PC-9 (cell line): ENCODE measurements around the gene RNF111. TPM values are rescaled to one million over a fixed set of nuclear protein-coding genes. Genes with fewer than 3 reads are reported as not detected.

ENCODE experiments used
- BruUV-seq: library from RNA; stranded (reverse); fragments of 400-500 nt; replicated peaks from 2 replicates; lab custom pipeline; 2021; lab: Mats Ljungman, UMichigan
- CTCF ChIA-PET: fragments of 300-600 bp; sonication (Branson Sonifier 250); formaldehyde crosslinking; loops from one replicate; lab custom pipeline; 2022; ENCODE audit warnings: antibody characterized with exemption; lab: Charles Lee
- POLR2A ChIA-PET: fragments of 300-600 bp; sonication (Branson Sonifier 250); formaldehyde crosslinking; loops from one replicate; lab custom pipeline; 2022; ENCODE audit warnings: antibody characterized with exemption; ENCODE audit not compliant: unreplicated experiment; lab: Charles Lee
- DNase-seq, 2 experiments: peaks; one replicate each; pipeline versions ENCODE4 v3.0.0 to v3.0.0-alpha.2; 2015 to 2022; ENCODE audit warnings: mixed read lengths in 1 of 2
- H2AFZ ChIP-seq: fragments of 200-600 bp; sonication (generic); 2 replicates; pipeline ENCODE4 v1.8.1; 2017; ENCODE audit warnings: antibody characterized with exemption
- H3F3A ChIP-seq: fragments of 200-600 bp; sonication (generic); 2 replicates; pipeline ENCODE4 v1.8.1; 2017; ENCODE audit warnings: antibody characterized with exemption, mild to moderate bottlenecking, low read depth; ENCODE audit not compliant: insufficient read depth
- H3K27ac ChIP-seq: fragments of 200-600 bp; sonication (generic); 2 replicates; pipeline ENCODE4 v1.6.1; 2016; ENCODE audit warnings: mixed run types
- H3K27me3 ChIP-seq: fragments of 200-600 bp; sonication (generic); 2 replicates; pipeline ENCODE4 v1.6.1; 2016; ENCODE audit warnings: low read depth, mixed run types; ENCODE audit not compliant: insufficient read depth
- H3K36me3 ChIP-seq: fragments of 200-600 bp; sonication (generic); 2 replicates; pipeline ENCODE4 v1.6.1; 2016; ENCODE audit warnings: low read depth, mixed run types
- H3K4me1 ChIP-seq: fragments of 200-600 bp; sonication (generic); replicated peaks from 2 replicates; pipeline ENCODE4 v1.6.1; 2016; ENCODE audit warnings: mixed run types; ENCODE audit not compliant: insufficient read depth
- H3K4me2 ChIP-seq: fragments of 200-600 bp; sonication (generic); 2 replicates; pipeline ENCODE4 v1.6.1; 2017; ENCODE audit warnings: mixed run types
- H3K4me3 ChIP-seq: fragments of 200-600 bp; sonication (generic); 2 replicates; pipeline ENCODE4 v1.6.1; 2016; ENCODE audit warnings: mixed run types
- H3K79me2 ChIP-seq: fragments of 200-600 bp; sonication (generic); 2 replicates; pipeline ENCODE4 v1.6.1; 2017; ENCODE audit warnings: low read depth, mixed run types
- H3K9me2 ChIP-seq: fragments of 200-600 bp; sonication (generic); 2 replicates; pipeline ENCODE4 v1.8.1; 2017; ENCODE audit warnings: mild to moderate bottlenecking; ENCODE audit not compliant: insufficient read depth
- H3K9me3 ChIP-seq: fragments of 200-600 bp; sonication (generic); 2 replicates; pipeline ENCODE4 v1.8.1; 2016; ENCODE audit warnings: low read depth; ENCODE audit not compliant: insufficient read depth
- H4K20me1 ChIP-seq: fragments of 200-600 bp; sonication (generic); 2 replicates; pipeline ENCODE4 v1.8.1; 2017; ENCODE audit not compliant: insufficient read depth
- EZH2 ChIP-seq: fragments of 200-600 bp; sonication (generic); IDR thresholded peaks from 2 replicates; pipeline ENCODE4 v1.8.0; 2017; ENCODE audit warnings: antibody characterized with exemption, low read depth
- intact Hi-C: fragments of 100-400 bp; cut with micrococcal nuclease; formaldehyde crosslinking; loops from one replicate; pipeline ENCODE4 v1.10.0; 2022; ENCODE audit not compliant: unreplicated experiment
- total RNA-seq: library from RNA; stranded (reverse); gene quantifications from 2 replicates; pipeline ENCODE4 v1.2.3, GENCODE V29; 2021
- TF ChIP-seq, protein P1 (sequence below): fragments of 200-600 bp; sonication (generic); conservative IDR thresholded peaks from 2 replicates; pipeline ENCODE4 v1.6.1; 2017; ENCODE audit warnings: mixed run types, antibody characterized with exemption, mild to moderate bottlenecking, moderate library complexity

RNF111 gene
- total RNA-seq, 1 experiment from 2014 or later: 37.7 TPM

DNA sequence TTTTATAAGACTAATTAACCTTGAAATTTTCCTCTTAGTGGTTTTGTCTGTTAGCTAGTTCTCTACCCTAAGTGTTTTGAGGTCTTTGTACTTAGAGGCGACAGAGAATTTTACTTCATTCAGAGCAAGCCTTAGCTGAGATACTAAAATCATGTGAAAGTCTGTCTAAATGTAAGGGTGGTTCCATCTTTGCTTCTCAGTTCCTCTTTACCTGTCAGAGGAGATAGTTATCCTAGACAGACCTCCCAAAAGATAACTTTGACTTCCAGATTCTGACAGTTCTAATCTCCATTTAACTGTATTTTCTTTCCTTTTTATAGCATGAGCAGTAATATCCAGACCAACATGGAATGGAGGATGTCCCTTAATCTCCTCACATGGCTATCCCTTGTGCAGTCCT is 34.7 kb downstream of the RNF111 start:
- intact Hi-C loops: no loop called here
- H3K9me3 ChIP-seq: no peaks in the 10 kb centered on the region
- TF ChIP-seq EZH2: no peak
- TF ChIP-seq, protein P1, sequence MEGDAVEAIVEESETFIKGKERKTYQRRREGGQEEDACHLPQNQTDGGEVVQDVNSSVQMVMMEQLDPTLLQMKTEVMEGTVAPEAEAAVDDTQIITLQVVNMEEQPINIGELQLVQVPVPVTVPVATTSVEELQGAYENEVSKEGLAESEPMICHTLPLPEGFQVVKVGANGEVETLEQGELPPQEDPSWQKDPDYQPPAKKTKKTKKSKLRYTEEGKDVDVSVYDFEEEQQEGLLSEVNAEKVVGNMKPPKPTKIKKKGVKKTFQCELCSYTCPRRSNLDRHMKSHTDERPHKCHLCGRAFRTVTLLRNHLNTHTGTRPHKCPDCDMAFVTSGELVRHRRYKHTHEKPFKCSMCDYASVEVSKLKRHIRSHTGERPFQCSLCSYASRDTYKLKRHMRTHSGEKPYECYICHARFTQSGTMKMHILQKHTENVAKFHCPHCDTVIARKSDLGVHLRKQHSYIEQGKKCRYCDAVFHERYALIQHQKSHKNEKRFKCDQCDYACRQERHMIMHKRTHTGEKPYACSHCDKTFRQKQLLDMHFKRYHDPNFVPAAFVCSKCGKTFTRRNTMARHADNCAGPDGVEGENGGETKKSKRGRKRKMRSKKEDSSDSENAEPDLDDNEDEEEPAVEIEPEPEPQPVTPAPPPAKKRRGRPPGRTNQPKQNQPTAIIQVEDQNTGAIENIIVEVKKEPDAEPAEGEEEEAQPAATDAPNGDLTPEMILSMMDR: no peak
- H3K4me2 ChIP-seq: no peak overlapping the region
- H3K4me1 ChIP-seq: no peaks in the 10 kb centered on the region
- no peaks in the 10 kb centered on the region for H3K9me2 ChIP-seq
- H3K36me3 ChIP-seq: peaks cover 8% of the 10 kb centered on the region; the same call in 1 of the 2 replicates
- H3K27me3 ChIP-seq: no peaks in the 10 kb centered on the region
- CTCF ChIA-PET: no interaction called here
- DNase-seq: no peak
- no TSS peak for BruUV-seq
- H3K4me3 ChIP-seq: no peak overlapping the region
- POLR2A ChIA-PET: interaction anchor here (0.6 kb wide), 1 partner anchor 360 kb away, joined by 7 read pairs; no protein-coding TSS in a partner anchor
- H3K27ac ChIP-seq: no peak overlapping the region
- no peak overlapping the region for H2AFZ ChIP-seq
- H4K20me1 ChIP-seq: 0 out of 2 replicates have a peak, but pooled peaks cover 5% of the 10 kb centered on the region
- no peaks in the 10 kb centered on the region for H3F3A ChIP-seq
- peaks cover 23% of the 10 kb centered on the region; the same call in 1 of the 2 replicates for H3K79me2 ChIP-seq

DNA sequence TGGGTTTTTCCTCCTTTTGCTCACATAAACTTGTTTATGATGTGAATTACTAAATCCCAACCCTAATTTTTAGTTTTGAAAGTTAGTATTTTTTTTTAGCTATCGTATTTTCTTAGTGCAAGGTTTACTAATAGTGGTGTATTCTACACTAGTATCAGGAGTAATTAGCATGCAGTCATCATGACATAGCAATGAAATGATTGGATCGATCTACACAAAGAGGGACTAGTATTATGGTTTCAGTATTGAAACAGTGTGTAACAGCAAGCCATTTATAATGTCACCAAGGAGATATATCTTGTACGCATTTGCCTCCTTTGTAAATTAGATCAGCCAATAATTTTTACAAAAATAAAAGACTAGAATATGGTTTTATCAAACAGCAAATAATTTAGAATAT is 38.7 kb downstream of the RNF111 start:
- H3F3A ChIP-seq: no peaks in the 10 kb centered on the region
- ChIA-PET CTCF (no interaction called here), POLR2A (no interaction called here)
- H3K79me2 ChIP-seq: peaks cover 10% of the 10 kb centered on the region; the same call in 1 of the 2 replicates
- intact Hi-C loops: no loop called here
- no peaks in the 10 kb centered on the region for H3K9me3 ChIP-seq
- H2AFZ ChIP-seq: no peak overlapping the region
- no peaks in the 10 kb centered on the region for H3K4me1 ChIP-seq
- H3K9me2 ChIP-seq: no peaks in the 10 kb centered on the region
- no peaks in the 10 kb centered on the region for H3K27me3 ChIP-seq
- peaks cover 8% of the 10 kb centered on the region; the same call in 1 of the 2 replicates for H3K36me3 ChIP-seq
- H3K4me2 ChIP-seq: no peak overlapping the region
- H3K4me3 ChIP-seq: no peak overlapping the region
- 0 out of 2 replicates have a peak, but pooled peaks cover 5% of the 10 kb centered on the region for H4K20me1 ChIP-seq
- H3K27ac ChIP-seq: no peak overlapping the region
- no peak for DNase-seq
- TF ChIP-seq, protein P1: no peak
- TF ChIP-seq EZH2: no peak
- BruUV-seq: no TSS peak

DNA sequence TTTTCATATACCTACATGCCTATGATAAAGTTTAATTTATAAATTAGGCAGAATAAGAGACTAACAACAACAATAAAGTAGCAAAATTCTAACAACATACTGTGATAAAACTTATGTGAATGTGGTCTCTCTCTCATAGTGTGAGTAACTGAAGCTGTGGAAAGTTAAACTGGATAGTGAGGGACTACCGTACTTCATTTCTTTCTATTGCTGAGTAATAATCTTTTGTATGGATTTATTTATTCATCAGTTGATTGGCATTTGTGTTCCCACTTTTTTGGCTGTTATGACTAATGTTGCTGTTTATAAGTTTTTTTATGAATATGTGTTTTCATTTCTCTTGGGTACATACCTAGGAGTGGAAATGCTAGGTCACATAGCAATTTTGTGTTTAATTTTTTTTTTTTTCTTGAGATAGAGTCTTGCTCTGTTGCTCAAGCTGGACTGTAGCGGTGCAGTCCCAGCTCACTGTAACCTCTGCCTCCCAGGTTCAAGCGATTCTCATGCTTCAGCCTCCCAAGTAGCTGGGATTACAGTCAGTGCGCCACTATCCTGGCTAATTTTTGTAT is 41.0 kb downstream of the RNF111 start:
- BruUV-seq: no TSS peak
- no peak overlapping the region for H2AFZ ChIP-seq
- H3K4me2 ChIP-seq: no peak overlapping the region
- H3K27me3 ChIP-seq: no peaks in the 10 kb centered on the region
- H3F3A ChIP-seq: no peaks in the 10 kb centered on the region
- H3K9me2 ChIP-seq: no peaks in the 10 kb centered on the region
- no peak for DNase-seq
- intact Hi-C loops: no loop called here
- peaks cover 19% of the 10 kb centered on the region; the same call in 1 of the 2 replicates for H3K79me2 ChIP-seq
- no peaks in the 10 kb centered on the region for H3K9me3 ChIP-seq
- H3K4me1 ChIP-seq: no peaks in the 10 kb centered on the region
- TF ChIP-seq, protein P1: no peak
- no peak for TF ChIP-seq EZH2
- no peak overlapping the region for H3K27ac ChIP-seq
- ChIA-PET CTCF (no interaction called here), POLR2A (no interaction called here)
- no peak overlapping the region for H3K4me3 ChIP-seq
- peaks cover 8% of the 10 kb centered on the region; the same call in 1 of the 2 replicates for H3K36me3 ChIP-seq
- peaks cover 5% of the 10 kb centered on the region; the same call in 1 of the 2 replicates for H4K20me1 ChIP-seq
